HG02852 (cell line): Measurements from ENCODE around the gene ABCA13.

Experiments
- ATAC-seq: cut with Tn5 transposase; IDR thresholded peaks from one replicate; pipeline ENCODE4 v1.9.1; 2021; ENCODE audit warnings: mild to moderate bottlenecking, moderate library complexity; ENCODE audit not compliant: unreplicated experiment

The ABCA13 gene

GRCh38 chr7:48242846-48243245 lies 71.6 kb downstream of the ABCA13 start:
- no peak for ATAC-seq

DNA sequence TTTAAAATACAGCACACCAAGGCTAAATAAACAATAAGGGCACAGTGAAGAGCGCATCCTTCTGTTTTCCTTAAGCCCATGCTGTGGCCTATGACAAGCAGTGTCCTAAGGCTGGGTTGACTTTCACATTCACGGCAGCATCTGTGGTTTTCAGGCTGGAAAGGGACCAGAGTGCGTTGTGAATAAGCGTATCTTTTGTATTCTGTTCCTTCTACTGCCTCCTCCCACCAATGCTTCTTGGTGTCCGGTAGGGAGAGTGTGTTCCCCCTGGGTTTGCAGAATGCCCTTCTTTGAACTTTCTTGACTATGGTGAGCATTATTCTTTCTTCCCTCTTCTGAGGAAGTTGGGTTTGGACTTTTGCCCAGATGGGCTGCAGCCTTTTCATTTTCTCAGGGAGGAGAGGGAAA lies 73.6 kb downstream of the ABCA13 start:
- ATAC-seq = no peak

DNA sequence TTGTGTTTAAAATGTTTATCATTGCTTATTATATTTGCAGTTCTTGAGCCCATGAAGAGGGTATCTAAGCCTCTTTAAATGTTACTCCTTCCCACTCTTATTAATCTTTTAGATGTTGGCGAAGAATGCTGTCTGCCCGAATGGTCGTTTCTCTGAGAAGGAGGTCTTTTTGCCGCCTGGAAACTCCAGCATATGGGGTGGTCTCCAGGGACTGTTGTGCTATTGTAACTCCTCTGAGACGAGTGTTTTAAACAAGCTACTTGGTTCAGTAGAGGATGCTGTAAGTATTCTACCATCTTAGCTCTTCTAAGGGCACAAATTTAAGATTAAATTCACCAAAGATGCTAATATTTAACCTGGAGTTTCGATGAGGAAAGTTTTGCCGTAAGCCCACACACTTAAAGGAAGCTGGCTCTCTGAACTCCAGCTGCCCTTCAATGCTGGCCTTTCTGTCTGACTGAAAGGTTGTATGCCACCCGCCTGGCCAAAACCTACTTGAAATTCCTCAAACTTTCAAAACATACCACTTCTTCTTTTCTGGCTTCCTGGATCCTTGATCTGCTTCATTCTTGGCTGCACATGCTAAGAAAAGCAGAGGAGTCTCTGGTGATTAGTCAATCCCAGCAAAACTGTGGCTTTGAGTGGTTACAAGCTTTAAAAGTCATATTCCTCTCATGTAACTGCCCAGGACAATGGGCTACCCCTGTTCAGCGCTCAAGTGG lies 74.7 kb downstream of the ABCA13 start:
- ATAC-seq = peak; percentile 76

DNA sequence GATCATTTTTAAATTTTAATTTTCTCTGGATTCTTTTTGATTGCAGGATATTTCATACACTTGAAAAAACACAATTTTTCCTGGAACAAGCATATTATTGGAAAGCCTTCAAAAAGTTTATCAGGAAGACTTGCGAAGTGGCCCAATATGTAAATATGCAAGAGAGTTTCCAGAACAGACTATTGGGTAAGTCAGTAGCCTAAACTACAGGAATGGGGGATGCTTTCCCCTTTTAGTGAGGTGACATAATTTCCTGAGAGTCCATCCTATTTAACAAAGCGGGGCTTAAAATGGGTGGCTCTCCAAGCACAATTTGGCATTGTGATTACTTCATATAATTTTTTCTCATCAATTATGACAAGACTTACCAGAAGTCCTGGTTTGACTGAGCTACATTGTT lies 77.9 kb downstream of the ABCA13 start:
- no peak for ATAC-seq

GRCh38 chr7:48250441-48250951 lies 79.2 kb downstream of the ABCA13 start:
- no peak for ATAC-seq

DNA sequence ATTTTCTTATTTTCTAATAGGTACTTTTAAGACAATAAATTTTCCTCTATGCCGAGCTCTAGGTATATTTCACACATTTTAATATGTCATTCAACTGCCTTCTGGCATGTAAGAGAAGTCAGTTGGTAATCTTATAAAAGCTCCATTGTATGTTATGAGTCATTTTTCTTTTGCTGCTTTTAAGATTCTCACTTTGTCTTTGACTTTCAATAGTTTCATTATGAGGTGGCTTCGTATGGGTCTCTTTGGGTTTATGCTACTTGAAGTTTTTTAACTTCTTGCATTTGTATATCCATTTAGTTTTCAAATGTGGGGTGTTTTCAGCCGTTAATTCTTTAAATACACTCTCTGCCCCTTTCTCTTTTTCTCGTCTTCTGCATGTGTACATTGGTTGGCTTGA lies 80.5 kb downstream of the ABCA13 start:
- ATAC-seq = peak; percentile 93

GRCh38 chr7:48252995-48253394 lies 81.7 kb downstream of the ABCA13 start:
- no peak for ATAC-seq

DNA sequence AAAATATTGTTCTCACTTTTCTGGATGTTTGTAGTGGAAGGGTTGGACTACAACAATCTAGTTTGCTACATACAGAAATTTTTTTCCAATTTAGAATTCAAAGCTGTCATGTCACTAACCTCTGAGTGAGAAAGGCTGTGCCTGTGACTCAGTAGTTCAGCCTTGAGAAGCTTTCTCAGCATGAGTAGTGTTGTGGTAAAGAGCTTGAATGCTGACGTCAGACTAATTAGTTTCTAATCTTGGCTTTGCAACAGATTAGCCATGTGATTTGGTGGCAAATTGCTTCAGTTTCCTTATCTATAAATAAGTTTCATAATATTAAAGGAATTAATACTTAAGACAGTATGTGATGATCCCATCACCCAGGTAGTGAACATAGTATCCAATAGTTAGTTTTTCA lies 83.8 kb downstream of the ABCA13 start:
- no peak for ATAC-seq

DNA sequence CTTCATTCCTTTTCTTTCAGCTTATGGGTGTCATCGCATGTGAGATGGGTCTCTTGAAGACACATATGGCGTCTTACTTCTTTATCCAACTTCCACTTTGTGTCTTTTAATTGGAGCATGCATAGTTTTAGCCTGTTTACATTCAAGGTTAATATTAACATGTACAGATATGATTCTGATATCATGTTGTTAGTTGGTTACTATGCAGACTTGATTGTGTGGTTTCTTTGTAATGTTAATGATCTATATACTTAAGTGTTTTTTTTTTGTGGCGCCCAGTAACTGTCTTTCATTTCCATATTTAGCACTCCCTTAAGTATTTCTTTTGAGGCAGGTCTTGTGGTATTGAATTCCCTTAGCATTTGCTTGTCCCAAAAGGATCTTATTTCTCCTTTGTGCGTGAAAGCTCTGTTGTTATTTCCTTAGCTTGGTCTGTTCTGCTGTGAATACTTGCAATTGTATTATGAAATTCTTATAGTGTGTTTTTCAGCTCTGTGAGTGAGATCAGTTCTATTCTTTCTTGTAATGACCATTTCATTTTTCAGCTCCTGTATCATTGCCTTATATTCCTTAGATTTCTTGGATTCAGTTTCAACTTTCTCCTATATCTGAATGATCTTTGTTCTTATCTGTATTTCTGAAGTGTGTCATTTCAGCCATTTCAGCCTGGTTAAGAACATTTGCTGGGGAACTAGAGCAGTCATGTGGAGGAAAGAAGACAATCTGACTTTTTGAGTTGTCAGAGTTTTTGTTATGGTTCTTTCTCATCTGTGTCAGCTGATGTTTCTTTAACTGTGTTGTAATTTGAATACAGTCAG lies 88.4 kb downstream of the ABCA13 start:
- no peak for ATAC-seq

DNA sequence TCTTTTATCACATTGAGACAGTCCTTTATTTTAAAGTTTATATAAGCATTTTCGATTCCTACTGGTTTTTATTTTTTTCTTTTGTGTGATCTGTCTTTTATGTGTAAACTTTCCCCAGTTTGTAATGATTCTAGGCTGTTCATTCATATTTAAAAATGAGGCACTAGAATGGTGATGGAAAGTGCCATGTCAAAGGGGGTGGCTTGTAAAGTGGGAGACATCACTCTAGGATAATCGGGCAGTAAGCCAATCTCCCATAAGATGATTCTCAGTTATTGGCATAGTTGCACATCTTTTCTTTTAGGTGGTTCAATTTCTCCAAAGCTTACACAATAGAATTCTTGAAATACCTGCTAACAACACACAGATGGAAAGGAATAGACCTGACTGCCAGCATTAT lies 90.4 kb downstream of the ABCA13 start:
- ATAC-seq = no peak

GRCh38 chr7:48262606-48263310 lies 91.5 kb downstream of the ABCA13 start:
- no peak for ATAC-seq

- ATAC-seq = no peak
Observed at GRCh38 chr7:48263311-48263650, 92.0 kb downstream of the ABCA13 start.

- no peak for ATAC-seq
Observed at GRCh38 chr7:48269066-48269465, 97.8 kb downstream of the ABCA13 start.

DNA sequence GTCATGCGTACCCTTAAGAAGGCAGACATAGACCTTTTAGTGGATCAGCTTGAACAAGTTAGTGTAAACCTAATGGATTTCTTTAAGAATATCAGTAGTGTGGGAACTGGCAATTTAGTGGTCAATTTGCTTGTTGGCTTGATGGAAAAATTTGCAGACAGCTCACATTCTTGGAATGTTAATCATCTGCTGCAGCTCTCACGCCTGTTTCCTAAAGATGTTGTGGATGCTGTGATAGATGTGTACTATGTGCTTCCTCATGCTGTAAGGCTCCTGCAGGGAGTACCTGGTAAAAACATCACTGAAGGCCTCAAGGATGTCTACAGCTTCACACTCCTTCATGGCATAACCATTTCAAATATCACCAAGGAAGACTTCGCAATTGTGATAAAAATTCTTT lies 103.4 kb downstream of the ABCA13 start:
- ATAC-seq = no peak

DNA sequence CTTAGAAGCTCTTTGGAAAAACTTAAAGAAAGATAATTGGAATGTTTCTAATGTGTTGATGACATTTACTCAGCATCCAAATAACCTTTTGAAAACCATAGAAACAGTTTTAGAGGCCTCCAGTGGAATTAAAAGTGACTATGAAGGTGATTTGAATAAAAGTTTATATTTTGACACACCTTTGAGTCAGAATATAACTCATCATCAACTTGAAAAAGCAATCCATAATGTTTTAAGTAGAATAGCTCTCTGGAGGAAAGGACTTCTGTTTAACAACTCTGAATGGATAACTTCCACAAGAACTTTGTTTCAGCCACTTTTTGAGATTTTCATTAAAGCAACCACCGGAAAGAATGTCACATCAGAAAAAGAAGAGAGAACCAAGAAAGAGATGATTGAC lies 108.2 kb downstream of the ABCA13 start:
- ATAC-seq = no peak

GRCh38 chr7:48280100-48280499 lies 108.8 kb downstream of the ABCA13 start:
- no peak for ATAC-seq

GRCh38 chr7:48285373-48285772 lies 114.1 kb downstream of the ABCA13 start:
- ATAC-seq = no peak

GRCh38 chr7:48286836-48287235 lies 115.6 kb downstream of the ABCA13 start:
- no peak for ATAC-seq

GRCh38 chr7:48289656-48290055 lies 118.4 kb downstream of the ABCA13 start:
- no peak for ATAC-seq

DNA sequence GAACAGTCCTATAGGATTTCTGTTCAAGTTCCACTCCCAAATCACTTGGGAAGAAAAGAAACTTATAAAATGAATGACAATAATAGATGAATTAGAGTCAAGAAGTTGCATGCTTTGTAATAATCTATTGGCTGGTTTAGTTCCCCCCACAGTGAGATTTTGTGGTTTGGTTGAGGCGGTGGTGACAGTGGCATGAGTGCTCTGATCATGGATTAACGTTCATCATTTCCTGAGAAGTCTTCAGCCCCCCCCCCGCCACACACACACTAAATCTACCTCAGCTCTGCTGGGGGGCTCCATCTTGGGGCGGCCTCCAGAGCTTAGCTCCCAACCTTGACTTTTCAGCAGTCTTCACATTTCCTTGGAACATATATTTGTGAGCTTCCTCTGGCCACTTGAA lies 121.7 kb downstream of the ABCA13 start:
- no peak for ATAC-seq

DNA sequence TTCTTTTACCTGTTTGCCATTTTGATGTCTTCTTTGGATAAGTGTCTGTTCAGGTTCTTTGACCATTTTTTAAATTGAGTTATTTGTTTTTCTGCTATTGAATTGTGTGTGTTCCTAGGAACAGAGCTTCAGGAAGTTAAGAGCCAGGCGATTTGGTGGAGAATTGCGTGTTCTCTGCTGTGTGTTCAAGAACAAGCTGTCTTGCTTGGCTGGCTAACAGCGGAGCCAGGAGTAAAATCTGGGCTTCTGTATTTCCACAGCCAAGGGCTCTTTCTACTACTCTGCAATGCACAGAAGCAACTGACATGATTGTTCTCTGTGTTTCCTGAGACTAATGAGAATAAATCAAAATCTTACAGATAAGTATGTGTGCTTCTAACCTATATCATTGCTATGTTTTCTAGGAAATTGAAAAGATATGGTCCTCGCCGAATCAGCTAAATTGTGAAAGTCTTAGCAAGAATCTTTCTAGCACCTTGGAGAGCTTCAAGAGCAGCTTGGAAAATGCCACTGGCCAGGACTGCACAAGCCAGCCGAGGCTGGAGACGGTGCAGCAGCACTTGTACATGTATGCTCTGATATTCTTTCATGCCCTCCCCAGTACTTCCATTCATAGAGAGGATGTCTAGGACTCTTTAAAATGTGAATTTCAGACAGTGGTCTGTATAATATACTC lies 124.2 kb downstream of the ABCA13 start:
- no peak for ATAC-seq
